22Rv1 (cell line): ENCODE results near the gene SAMD3.

Source experiments
- CTCF ChIP-seq: fragments of 450-650 bp; IDR thresholded peaks from 2 replicates; pipeline ENCODE4 v1.5.1; 2017; ENCODE audit warnings: mild to moderate bottlenecking
- ZFX ChIP-seq: fragments of 450-650 bp; IDR thresholded peaks from 2 replicates; pipeline ENCODE4 v1.6.1; 2017; ENCODE audit warnings: antibody characterized with exemption, borderline replicate concordance

GRCh38 chr6:130132286-130132701, 90.5 kb downstream of the SAMD3 start:
- TF ChIP-seq CTCF (no peak), ZFX (no peak)
